ENCODE data around the gene CUL7. TPM values are rescaled to one million over a fixed set of nuclear protein-coding genes. Genes with fewer than 3 reads are reported as not detected.

The CUL7 gene
- total RNA-seq, 4 donors from 2014 or later: 10.9 to 16.6 (median 13.5) TPM

- H3K27me3 ChIP-seq: no peaks in the 10 kb centered on the region
- H3K36me3 ChIP-seq: peaks cover 0 to 94% of the 10 kb centered on the region in 2 donors
- no peaks in the 10 kb centered on the region for H3K9me3 ChIP-seq
- no peak for ATAC-seq
- no peak overlapping the region for H3K4me3 ChIP-seq
- peaks cover 0 to 13% (median 0%) of the 10 kb centered on the region in 3 donors for H3K4me1 ChIP-seq
- TF ChIP-seq, protein P1, sequence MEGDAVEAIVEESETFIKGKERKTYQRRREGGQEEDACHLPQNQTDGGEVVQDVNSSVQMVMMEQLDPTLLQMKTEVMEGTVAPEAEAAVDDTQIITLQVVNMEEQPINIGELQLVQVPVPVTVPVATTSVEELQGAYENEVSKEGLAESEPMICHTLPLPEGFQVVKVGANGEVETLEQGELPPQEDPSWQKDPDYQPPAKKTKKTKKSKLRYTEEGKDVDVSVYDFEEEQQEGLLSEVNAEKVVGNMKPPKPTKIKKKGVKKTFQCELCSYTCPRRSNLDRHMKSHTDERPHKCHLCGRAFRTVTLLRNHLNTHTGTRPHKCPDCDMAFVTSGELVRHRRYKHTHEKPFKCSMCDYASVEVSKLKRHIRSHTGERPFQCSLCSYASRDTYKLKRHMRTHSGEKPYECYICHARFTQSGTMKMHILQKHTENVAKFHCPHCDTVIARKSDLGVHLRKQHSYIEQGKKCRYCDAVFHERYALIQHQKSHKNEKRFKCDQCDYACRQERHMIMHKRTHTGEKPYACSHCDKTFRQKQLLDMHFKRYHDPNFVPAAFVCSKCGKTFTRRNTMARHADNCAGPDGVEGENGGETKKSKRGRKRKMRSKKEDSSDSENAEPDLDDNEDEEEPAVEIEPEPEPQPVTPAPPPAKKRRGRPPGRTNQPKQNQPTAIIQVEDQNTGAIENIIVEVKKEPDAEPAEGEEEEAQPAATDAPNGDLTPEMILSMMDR (IDR thresholded peaks at IDR 0.05): no peak
- TF ChIP-seq POLR2A (IDR thresholded peaks at IDR 0.05): no peak
- TF ChIP-seq POLR2AphosphoS5 (IDR thresholded peaks at IDR 0.05): no peak
- 94% methylated on average over 2 of the region's 9 CpGs; no CpG with 5 or more reads in 1 of the 2 donors for WGBS, 2 donors (ENCODE audit: low coverage in 1 of 2)
- H3K27ac ChIP-seq: no peak overlapping the region
Measured at GRCh38 chr6:43037706-43038105, 15.9 kb downstream of the CUL7 start.

DNA sequence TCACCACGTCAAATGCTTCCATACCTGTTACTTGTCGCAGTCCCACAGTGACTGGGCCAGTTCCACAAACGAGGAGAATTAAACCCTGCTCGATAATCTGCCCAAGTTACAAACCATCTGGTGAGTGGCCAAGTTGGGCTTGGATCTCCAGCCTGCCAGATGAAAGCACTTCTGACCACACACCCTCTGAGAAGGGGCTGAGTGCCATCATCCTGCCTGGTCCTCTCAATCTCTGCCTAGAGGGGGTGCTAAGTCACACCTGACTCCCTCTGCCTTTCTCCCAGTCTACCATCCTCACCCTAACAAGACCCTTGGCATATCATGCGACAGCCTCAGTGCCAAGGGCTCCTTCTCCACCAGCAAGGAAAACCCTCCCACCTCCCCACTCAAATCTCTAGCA, 16.5 kb downstream of the CUL7 start:
- WGBS, 2 donors (ENCODE audit: low coverage in 1 of 2): 63 to 84% methylated on average over 3 to 4 of the region's 5 CpGs
- no peak overlapping the region for H3K4me3 ChIP-seq
- H3K4me1 ChIP-seq: peaks cover 0 to 13% (median 0%) of the 10 kb centered on the region in 3 donors
- no peak for ATAC-seq
- H3K36me3 ChIP-seq: peaks cover 0 to 94% of the 10 kb centered on the region in 2 donors
- no peak overlapping the region for H3K27ac ChIP-seq
- H3K27me3 ChIP-seq: no peaks in the 10 kb centered on the region
- no peaks in the 10 kb centered on the region for H3K9me3 ChIP-seq
- TF ChIP-seq, protein P1 (IDR thresholded peaks at IDR 0.05): no peak
- TF ChIP-seq EP300 (IDR thresholded peaks at IDR 0.05): no peak
- no peak for TF ChIP-seq POLR2A (IDR thresholded peaks at IDR 0.05)
- TF ChIP-seq POLR2AphosphoS5 (IDR thresholded peaks at IDR 0.05): no peak

DNA sequence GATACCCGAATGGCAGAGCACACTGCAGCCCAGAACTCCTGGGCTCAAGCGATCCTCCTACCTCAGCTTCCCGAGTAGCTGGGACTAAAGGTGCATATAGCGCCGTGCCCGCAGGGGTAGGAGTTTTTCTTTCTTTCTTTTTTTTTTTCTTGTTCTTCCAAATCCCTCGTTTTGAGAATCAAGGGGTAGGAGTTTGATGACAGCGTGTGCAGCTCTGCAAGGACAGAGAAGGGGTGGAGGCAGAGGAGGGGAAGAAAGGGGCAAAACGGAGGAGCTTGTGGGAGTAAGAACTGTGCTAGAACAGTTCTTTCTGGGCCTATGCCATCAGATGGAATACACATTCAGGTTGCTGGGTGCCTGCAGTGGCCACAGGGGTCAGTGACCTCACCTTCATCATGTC, 16.9 kb downstream of the CUL7 start:
- Histone ChIP-seq H3K27me3 (no peaks in the 10 kb centered on the region), H3K27ac (no peak overlapping the region), H3K9me3 (no peaks in the 10 kb centered on the region), H3K4me3 (no peak overlapping the region), H3K36me3 (peaks cover 0 to 96% of the 10 kb centered on the region in 2 donors), H3K4me1 (peaks cover 0 to 13% (median 0%) of the 10 kb centered on the region in 3 donors)
- TF ChIP-seq, protein P1 (IDR thresholded peaks at IDR 0.05): no peak
- ATAC-seq: no peak
- 85 to 94% methylated on average over 3 to 4 of the region's 9 CpGs for WGBS, 2 donors (ENCODE audit: low coverage in 1 of 2)

DNA sequence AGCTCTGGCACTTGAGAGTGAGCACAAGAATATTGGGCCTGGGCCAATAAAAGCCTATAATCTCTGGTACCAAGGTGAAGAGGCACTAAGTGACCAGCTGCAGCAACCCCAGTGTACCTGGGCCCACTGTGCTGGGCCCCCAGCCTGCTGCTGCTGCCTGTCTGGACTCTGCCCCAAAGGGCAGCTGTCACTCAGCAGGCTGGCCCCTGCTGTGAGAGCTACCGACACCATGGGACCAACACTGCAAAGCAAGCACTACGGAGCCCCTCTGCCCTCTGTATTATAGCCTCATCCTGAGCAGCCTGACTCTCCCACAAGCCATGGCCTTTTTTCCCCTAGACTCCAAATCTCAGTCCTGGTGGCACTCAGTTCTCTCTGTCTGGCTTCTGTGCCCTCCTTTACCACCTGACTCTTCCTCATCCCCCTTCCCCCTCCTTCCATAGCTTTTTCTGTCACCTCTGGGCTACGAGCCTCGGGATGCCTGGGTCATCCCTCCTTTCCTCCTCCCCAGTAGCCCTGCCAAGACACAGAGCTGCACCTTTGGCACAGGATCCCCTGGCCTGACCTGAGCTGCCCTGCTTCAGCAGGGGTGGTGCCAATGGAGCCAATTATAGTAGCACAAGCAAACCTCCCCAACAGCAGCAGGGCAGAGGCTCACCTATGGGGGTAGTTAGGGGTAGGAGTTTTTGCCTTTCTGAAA, 18.0 kb downstream of the CUL7 start:
- Histone ChIP-seq H3K36me3 (peaks cover 0 to 97% of the 10 kb centered on the region in 2 donors), H3K27ac (peak overlapping the region in 2 of 4 donors; percentile 2 to 40), H3K4me3 (no peak overlapping the region), H3K27me3 (no peaks in the 10 kb centered on the region), H3K4me1 (peaks cover 0 to 13% (median 0%) of the 10 kb centered on the region in 3 donors), H3K9me3 (no peaks in the 10 kb centered on the region)
- TF ChIP-seq POLR2AphosphoS5 (IDR thresholded peaks at IDR 0.05) (no peak), EP300 (IDR thresholded peaks at IDR 0.05) (no peak), POLR2A (IDR thresholded peaks at IDR 0.05) (no peak)
- TF ChIP-seq, protein P1 (IDR thresholded peaks at IDR 0.05): no peak
- no peak for ATAC-seq
- 15 to 100% methylated on average over 1 to 2 of the region's 4 CpGs for WGBS, 2 donors (ENCODE audit: low coverage in 1 of 2)

- peaks cover 2 to 98% of the 10 kb centered on the region in 2 donors for H3K36me3 ChIP-seq
- 67% methylated on average over 1 of the region's 2 CpGs; no CpG with 5 or more reads in 1 of the 2 donors for WGBS, 2 donors (ENCODE audit: low coverage in 1 of 2)
Measured at GRCh38 chr6:43034190-43034525, 19.5 kb downstream of the CUL7 start.

More at GRCh38 chr6:43034190-43034525, 19.5 kb downstream of the CUL7 start:
- H3K27ac ChIP-seq: no peak overlapping the region
- TF ChIP-seq, protein P1 (IDR thresholded peaks at IDR 0.05): no peak
- TF ChIP-seq EP300 (IDR thresholded peaks at IDR 0.05) (no peak), POLR2A (IDR thresholded peaks at IDR 0.05) (no peak), POLR2AphosphoS5 (IDR thresholded peaks at IDR 0.05) (no peak)
- no peak overlapping the region for H3K4me3 ChIP-seq
- H3K4me1 ChIP-seq: peaks cover 0 to 13% (median 0%) of the 10 kb centered on the region in 3 donors
- H3K9me3 ChIP-seq: no peaks in the 10 kb centered on the region
- H3K27me3 ChIP-seq: no peaks in the 10 kb centered on the region
- ATAC-seq: no peak
